HUES6 (cell line): ENCODE results near the gene NUDT8.
"Not testable (repeated sequence)": the region's sequence is repeated elsewhere in the genome, so short reads cannot be mapped to it uniquely, and the experiment has no call there.

Source experiments
- H3K27ac ChIP-seq: 2 replicates; pipeline ENCODE4 v1.7.0; 2013; ENCODE audit warnings: low read depth, mild to moderate bottlenecking, low read length, inconsistent platforms
- H3K27me3 ChIP-seq: 2 replicates; pipeline ENCODE4 v1.6.1; 2013; ENCODE audit warnings: low read length; ENCODE audit not compliant: control insufficient read depth, insufficient read depth
- H3K36me3 ChIP-seq: 2 replicates; pipeline ENCODE4 v1.6.1; 2013; ENCODE audit warnings: low read length; ENCODE audit not compliant: control insufficient read depth, insufficient read depth
- H3K4me1 ChIP-seq: 2 replicates; pipeline ENCODE4 v1.6.1; 2013; ENCODE audit warnings: low read length; ENCODE audit not compliant: control insufficient read depth, insufficient read depth
- H3K4me3 ChIP-seq: 2 replicates; pipeline ENCODE4 v1.5.1; 2013; ENCODE audit warnings: low read depth, low read length
- H3K9ac ChIP-seq: one replicate; pipeline ENCODE4 v1.6.1; 2013; ENCODE audit warnings: mild to moderate bottlenecking, low read length
- H3K9me3 ChIP-seq: 2 replicates; pipeline ENCODE4 v1.6.1; 2013; ENCODE audit warnings: low read depth, low read length; ENCODE audit not compliant: control insufficient read depth, insufficient read depth

The NUDT8 gene

GRCh38 chr11:67621928-67622327 is 7.8 kb downstream of the NUDT8 start:
- not testable (repeated sequence) for H3K27me3 ChIP-seq, H3K36me3 ChIP-seq, H3K9me3 ChIP-seq, H3K27ac ChIP-seq
- Histone ChIP-seq H3K4me1 (peaks cover 10% of the 10 kb centered on the region), H3K9ac (peak overlapping the region; percentile 90), H3K4me3 (peak overlapping the region; percentile 73)

GRCh38 chr11:67620621-67621020 is 9.1 kb downstream of the NUDT8 start:
- H3K4me1 ChIP-seq, result peaks cover 22% of the 10 kb centered on the region
- H3K9ac ChIP-seq, result peak overlapping the region; percentile 90
- H3K27ac ChIP-seq, result peak overlapping the region; percentile 50; the same call in 1 of the 2 replicates
- H3K36me3 ChIP-seq, H3K9me3 ChIP-seq, H3K27me3 ChIP-seq: not testable (repeated sequence)
- H3K4me3 ChIP-seq, result peak overlapping the region; percentile 73

- not testable (repeated sequence) for H3K27ac ChIP-seq, H3K36me3 ChIP-seq, H3K27me3 ChIP-seq, H3K9me3 ChIP-seq
- Histone ChIP-seq H3K4me3 (peak overlapping the region; percentile 73), H3K4me1 (peaks cover 25% of the 10 kb centered on the region), H3K9ac (peak overlapping the region; percentile 90)
Measured at GRCh38 chr11:67619683-67620618, 9.8 kb downstream of the NUDT8 start.

GRCh38 chr11:67618901-67619659 is 10.7 kb downstream of the NUDT8 start:
- H3K4me3 ChIP-seq, result peak overlapping the region; percentile 39; the same call in 1 of the 2 replicates
- H3K36me3 ChIP-seq, H3K9me3 ChIP-seq, H3K27me3 ChIP-seq: not testable (repeated sequence)
- H3K27ac ChIP-seq, result peak overlapping the region; percentile 50; the same call in 1 of the 2 replicates
- H3K9ac ChIP-seq, result peak overlapping the region; percentile 72
- peaks cover 33% of the 10 kb centered on the region for H3K4me1 ChIP-seq

GRCh38 chr11:67617243-67617953 is 12.3 kb downstream of the NUDT8 start:
- Histone ChIP-seq H3K9ac (peak overlapping the region; percentile 19), H3K4me1 (peaks cover 42% of the 10 kb centered on the region), H3K27me3 (no peaks in the 10 kb centered on the region; the same call in 1 of the 2 replicates), H3K4me3 (peak overlapping the region; percentile 14; the same call in 1 of the 2 replicates), H3K27ac (no peak overlapping the region), H3K9me3 (no peaks in the 10 kb centered on the region), H3K36me3 (peaks cover 10% of the 10 kb centered on the region)

- Histone ChIP-seq H3K9ac (peak overlapping the region; percentile 17), H3K36me3 (peaks cover 18% of the 10 kb centered on the region), H3K4me1 (peaks cover 42% of the 10 kb centered on the region), H3K4me3 (0 out of 2 replicates have a peak overlapping the region, but pooled peaks have one; percentile 4), H3K9me3 (no peaks in the 10 kb centered on the region), H3K27me3 (no peaks in the 10 kb centered on the region; the same call in 1 of the 2 replicates), H3K27ac (no peak overlapping the region)
Measured at GRCh38 chr11:67616431-67617242, 13.1 kb downstream of the NUDT8 start.

- Histone ChIP-seq H3K9ac (peak overlapping the region; percentile 17), H3K9me3 (no peaks in the 10 kb centered on the region), H3K4me1 (peaks cover 42% of the 10 kb centered on the region), H3K27me3 (no peaks in the 10 kb centered on the region; the same call in 1 of the 2 replicates), H3K36me3 (peaks cover 25% of the 10 kb centered on the region), H3K27ac (no peak overlapping the region), H3K4me3 (no peak overlapping the region)
Measured at GRCh38 chr11:67615728-67616430, 13.9 kb downstream of the NUDT8 start.

- Histone ChIP-seq H3K27me3 (no peaks in the 10 kb centered on the region; the same call in 1 of the 2 replicates), H3K9me3 (no peaks in the 10 kb centered on the region), H3K27ac (no peak overlapping the region), H3K4me1 (peaks cover 42% of the 10 kb centered on the region), H3K4me3 (peak overlapping the region; percentile 37; the same call in 1 of the 2 replicates), H3K9ac (no peak overlapping the region), H3K36me3 (peaks cover 34% of the 10 kb centered on the region)
Measured at GRCh38 chr11:67614730-67615714, 14.7 kb downstream of the NUDT8 start.
